ENCODE measurements around the gene ADGRL3. TPM values are rescaled to one million over a fixed set of nuclear protein-coding genes. Genes with fewer than 3 reads are reported as not detected.

The ADGRL3 gene
- total and polyA plus RNA-seq, 2 donors (not counting 1 experiment from before 2014, with no cell fraction given), result under 0.01 to 0.05 TPM

DNA sequence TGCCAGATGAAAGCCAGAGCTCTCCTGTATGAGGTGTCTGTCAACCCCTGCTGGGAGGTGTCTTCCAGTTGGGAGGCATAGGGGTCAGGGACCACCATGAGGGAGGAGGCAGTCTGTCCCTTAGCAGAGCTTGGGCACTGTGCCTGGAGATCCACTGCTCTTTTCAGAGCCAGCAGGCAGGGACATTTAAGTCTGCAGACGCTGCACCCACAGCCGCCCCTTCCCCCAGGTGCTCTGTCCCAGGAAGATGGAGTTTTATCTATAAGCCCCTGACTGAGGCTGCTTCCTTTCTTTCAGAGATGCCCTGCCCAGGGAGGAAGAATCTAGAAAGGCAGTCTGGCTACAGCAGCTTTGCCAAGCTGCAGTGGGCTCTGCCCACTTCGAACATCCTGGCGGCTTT, 893.6 kb downstream of the ADGRL3 start:
- Histone ChIP-seq H3K4me2 (ENCODE audit: extremely low read depth, insufficient read depth, low read length) (no peak overlapping the region), H4K20me1 (ENCODE audit: control insufficient read depth, extremely low read depth, insufficient read depth, low read length) (no peaks in the 10 kb centered on the region)

DNA sequence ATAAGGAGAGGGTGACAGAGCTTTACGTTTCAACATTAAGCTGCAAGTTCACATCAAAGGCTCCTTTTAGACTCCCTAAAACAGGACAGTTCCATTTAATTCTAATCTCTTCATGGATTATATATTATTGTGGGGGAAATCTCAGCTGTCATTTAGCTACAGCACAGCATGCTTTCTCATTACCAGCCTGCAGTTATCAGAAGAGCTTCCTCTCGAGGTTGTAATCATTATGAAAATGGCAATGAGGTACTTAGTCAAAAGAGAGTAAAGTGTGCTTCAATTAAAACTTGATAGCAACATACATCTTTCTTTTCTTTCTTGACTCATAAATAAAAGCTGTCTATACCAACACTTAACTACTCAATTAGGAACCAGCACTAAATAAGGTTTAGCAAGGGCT, 896.8 kb downstream of the ADGRL3 start:
- H2AFZ ChIP-seq (ENCODE audit: low read length), result no peak overlapping the region
- no peaks in the 10 kb centered on the region for H3K9me3 ChIP-seq (ENCODE audit: control insufficient read depth, insufficient read depth, low read depth, low read length)
- H3K9ac ChIP-seq (ENCODE audit: insufficient read depth, low read length), result no peak overlapping the region
- no peak overlapping the region for H3K27ac ChIP-seq (ENCODE audit: insufficient read depth, low read length)
- TF ChIP-seq EZH2 (IDR thresholded peaks at IDR 0.05; ENCODE audit: low read length, missing control alignments), result no peak
- TF ChIP-seq, protein P1, sequence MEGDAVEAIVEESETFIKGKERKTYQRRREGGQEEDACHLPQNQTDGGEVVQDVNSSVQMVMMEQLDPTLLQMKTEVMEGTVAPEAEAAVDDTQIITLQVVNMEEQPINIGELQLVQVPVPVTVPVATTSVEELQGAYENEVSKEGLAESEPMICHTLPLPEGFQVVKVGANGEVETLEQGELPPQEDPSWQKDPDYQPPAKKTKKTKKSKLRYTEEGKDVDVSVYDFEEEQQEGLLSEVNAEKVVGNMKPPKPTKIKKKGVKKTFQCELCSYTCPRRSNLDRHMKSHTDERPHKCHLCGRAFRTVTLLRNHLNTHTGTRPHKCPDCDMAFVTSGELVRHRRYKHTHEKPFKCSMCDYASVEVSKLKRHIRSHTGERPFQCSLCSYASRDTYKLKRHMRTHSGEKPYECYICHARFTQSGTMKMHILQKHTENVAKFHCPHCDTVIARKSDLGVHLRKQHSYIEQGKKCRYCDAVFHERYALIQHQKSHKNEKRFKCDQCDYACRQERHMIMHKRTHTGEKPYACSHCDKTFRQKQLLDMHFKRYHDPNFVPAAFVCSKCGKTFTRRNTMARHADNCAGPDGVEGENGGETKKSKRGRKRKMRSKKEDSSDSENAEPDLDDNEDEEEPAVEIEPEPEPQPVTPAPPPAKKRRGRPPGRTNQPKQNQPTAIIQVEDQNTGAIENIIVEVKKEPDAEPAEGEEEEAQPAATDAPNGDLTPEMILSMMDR (conservative IDR thresholded peaks at IDR 0.05 in 1 of 2, IDR thresholded peaks at IDR 0.05 in 1 of 2; ENCODE audit: low read depth in 1 of 2, low read length in 2 of 2), result no peak
- H3K4me2 ChIP-seq (ENCODE audit: extremely low read depth, insufficient read depth, low read length), result no peak overlapping the region
- DNase-seq (ENCODE audit: low read depth in 2 of 2), result no peak
- no peaks in the 10 kb centered on the region for H4K20me1 ChIP-seq (ENCODE audit: control insufficient read depth, extremely low read depth, insufficient read depth, low read length)
- no peak overlapping the region for H3K4me3 ChIP-seq (replicated peaks in 1 of 4; ENCODE audit: control extremely low read depth in 1 of 4, insufficient read depth in 1 of 4, low read depth in 3 of 4, low read length in 4 of 4)
- no peaks in the 10 kb centered on the region for H3K79me2 ChIP-seq (ENCODE audit: control insufficient read depth, insufficient read depth, low read length)
- no peaks in the 10 kb centered on the region for H3K4me1 ChIP-seq (ENCODE audit: control insufficient read depth, extremely low read depth, insufficient read depth, low read length)
- no peaks in the 10 kb centered on the region for H3K27me3 ChIP-seq (ENCODE audit: control insufficient read depth, insufficient read depth, low read length)
- no peaks in the 10 kb centered on the region for H3K36me3 ChIP-seq (ENCODE audit: control insufficient read depth, insufficient read depth, low read length)

More for the DNA sequence above, 893.6 kb downstream of the ADGRL3 start:
- Histone ChIP-seq H3K79me2 (ENCODE audit: control insufficient read depth, insufficient read depth, low read length) (no peaks in the 10 kb centered on the region), H3K4me1 (ENCODE audit: control insufficient read depth, extremely low read depth, insufficient read depth, low read length) (no peaks in the 10 kb centered on the region), H2AFZ (ENCODE audit: low read length) (no peak overlapping the region), H3K4me3 (replicated peaks in 1 of 4; ENCODE audit: control extremely low read depth in 1 of 4, insufficient read depth in 1 of 4, low read depth in 3 of 4, low read length in 4 of 4) (no peak overlapping the region), H3K27ac (ENCODE audit: insufficient read depth, low read length) (no peak overlapping the region), H3K27me3 (ENCODE audit: control insufficient read depth, insufficient read depth, low read length) (no peaks in the 10 kb centered on the region), H3K36me3 (ENCODE audit: control insufficient read depth, insufficient read depth, low read length) (no peaks in the 10 kb centered on the region), H3K9me3 (ENCODE audit: control insufficient read depth, insufficient read depth, low read depth, low read length) (no peaks in the 10 kb centered on the region), H3K9ac (ENCODE audit: insufficient read depth, low read length) (no peak overlapping the region)
- no peak for TF ChIP-seq EZH2 (IDR thresholded peaks at IDR 0.05; ENCODE audit: low read length, missing control alignments)
- TF ChIP-seq, protein P1 (conservative IDR thresholded peaks at IDR 0.05 in 1 of 2, IDR thresholded peaks at IDR 0.05 in 1 of 2; ENCODE audit: low read depth in 1 of 2, low read length in 2 of 2), result no peak
- no peak for DNase-seq (ENCODE audit: low read depth in 2 of 2)

DNA sequence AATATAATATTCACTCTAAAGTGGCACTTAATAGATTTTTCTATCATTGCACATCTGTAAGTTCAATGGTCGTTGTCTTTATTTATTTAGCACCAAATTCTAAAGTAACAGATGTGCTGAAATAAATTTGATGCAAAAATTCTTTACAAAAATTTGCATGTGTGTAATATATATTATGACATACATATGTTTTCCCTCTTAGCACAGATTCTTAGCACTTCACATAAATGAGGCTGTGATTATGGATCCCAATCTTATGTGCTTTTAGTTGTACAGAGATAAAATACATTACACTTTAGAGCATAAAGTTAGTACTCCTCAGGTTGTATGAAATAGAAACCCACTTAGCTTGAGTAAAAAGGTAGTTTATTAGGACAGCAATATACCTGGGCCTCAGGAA, 915.1 kb downstream of the ADGRL3 start:
- Histone ChIP-seq H3K4me1 (ENCODE audit: control insufficient read depth, extremely low read depth, insufficient read depth, low read length) (no peaks in the 10 kb centered on the region), H3K4me2 (ENCODE audit: extremely low read depth, insufficient read depth, low read length) (no peak overlapping the region), H3K9ac (ENCODE audit: insufficient read depth, low read length) (no peak overlapping the region), H3K36me3 (ENCODE audit: control insufficient read depth, insufficient read depth, low read length) (no peaks in the 10 kb centered on the region), H3K9me3 (ENCODE audit: control insufficient read depth, insufficient read depth, low read depth, low read length) (no peaks in the 10 kb centered on the region), H3K4me3 (replicated peaks in 1 of 4; ENCODE audit: control extremely low read depth in 1 of 4, insufficient read depth in 1 of 4, low read depth in 3 of 4, low read length in 4 of 4) (no peak overlapping the region), H3K27me3 (ENCODE audit: control insufficient read depth, insufficient read depth, low read length) (no peaks in the 10 kb centered on the region), H3K79me2 (ENCODE audit: control insufficient read depth, insufficient read depth, low read length) (no peaks in the 10 kb centered on the region), H3K27ac (ENCODE audit: insufficient read depth, low read length) (no peak overlapping the region), H2AFZ (ENCODE audit: low read length) (no peak overlapping the region), H4K20me1 (ENCODE audit: control insufficient read depth, extremely low read depth, insufficient read depth, low read length) (no peaks in the 10 kb centered on the region)
- TF ChIP-seq, protein P1 (conservative IDR thresholded peaks at IDR 0.05 in 1 of 2, IDR thresholded peaks at IDR 0.05 in 1 of 2; ENCODE audit: low read depth in 1 of 2, low read length in 2 of 2), result no peak
- no peak for TF ChIP-seq EZH2 (IDR thresholded peaks at IDR 0.05; ENCODE audit: low read length, missing control alignments)
- DNase-seq (ENCODE audit: low read depth in 2 of 2), result no peak
